ENCODE data around the gene INTS11. TPM values are rescaled to one million over a fixed set of nuclear protein-coding genes. Genes with fewer than 3 reads are reported as not detected.

INTS11 gene
- total and polyA plus RNA-seq, 2 donors from 2014 or later, result 73.6 to 100 TPM

DNA sequence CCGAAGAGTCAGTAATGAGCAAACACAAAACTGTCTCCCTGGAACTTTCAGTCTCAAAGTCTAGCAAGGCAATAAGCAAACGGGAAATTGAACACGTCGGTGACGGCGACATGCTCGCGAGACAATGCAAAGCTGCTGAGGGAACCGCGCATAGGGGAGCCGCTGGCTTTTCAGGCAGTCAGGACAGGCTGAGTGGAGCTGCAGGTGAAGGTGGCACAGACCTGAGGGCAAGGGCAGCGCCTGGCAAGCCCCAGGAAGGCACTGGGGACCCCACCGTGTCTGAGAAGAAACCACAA, 4.9 kb downstream of the INTS11 start:
- no peak overlapping the region for H3K4me3 ChIP-seq (ENCODE audit: low read length in 3 of 3)
- H3K27me3 ChIP-seq (ENCODE audit: control insufficient read depth, insufficient read depth, low read length), result no peaks in the 10 kb centered on the region
- no peaks in the 10 kb centered on the region for H3K9me3 ChIP-seq (ENCODE audit: control insufficient read depth in 2 of 3, insufficient read depth in 1 of 3, low read length in 3 of 3)
- DNase-seq, result no peak
- H3K4me1 ChIP-seq (ENCODE audit: control insufficient read depth in 2 of 3, insufficient read depth in 2 of 3, low read depth in 1 of 3, low read length in 3 of 3), result peaks cover 0 to 5% (median 3%) of the 10 kb centered on the region in 3 donors
- intact Hi-C loops (cut with DNase I), result no loop called here
- H3K9ac ChIP-seq (ENCODE audit: low read length in 3 of 3), result no peak overlapping the region
- FAIRE-seq, result no peak
- TF ChIP-seq, protein P1, sequence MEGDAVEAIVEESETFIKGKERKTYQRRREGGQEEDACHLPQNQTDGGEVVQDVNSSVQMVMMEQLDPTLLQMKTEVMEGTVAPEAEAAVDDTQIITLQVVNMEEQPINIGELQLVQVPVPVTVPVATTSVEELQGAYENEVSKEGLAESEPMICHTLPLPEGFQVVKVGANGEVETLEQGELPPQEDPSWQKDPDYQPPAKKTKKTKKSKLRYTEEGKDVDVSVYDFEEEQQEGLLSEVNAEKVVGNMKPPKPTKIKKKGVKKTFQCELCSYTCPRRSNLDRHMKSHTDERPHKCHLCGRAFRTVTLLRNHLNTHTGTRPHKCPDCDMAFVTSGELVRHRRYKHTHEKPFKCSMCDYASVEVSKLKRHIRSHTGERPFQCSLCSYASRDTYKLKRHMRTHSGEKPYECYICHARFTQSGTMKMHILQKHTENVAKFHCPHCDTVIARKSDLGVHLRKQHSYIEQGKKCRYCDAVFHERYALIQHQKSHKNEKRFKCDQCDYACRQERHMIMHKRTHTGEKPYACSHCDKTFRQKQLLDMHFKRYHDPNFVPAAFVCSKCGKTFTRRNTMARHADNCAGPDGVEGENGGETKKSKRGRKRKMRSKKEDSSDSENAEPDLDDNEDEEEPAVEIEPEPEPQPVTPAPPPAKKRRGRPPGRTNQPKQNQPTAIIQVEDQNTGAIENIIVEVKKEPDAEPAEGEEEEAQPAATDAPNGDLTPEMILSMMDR (IDR thresholded peaks at IDR 0.05; ENCODE audit: borderline replicate concordance, extremely low read depth, insufficient read depth), result no peak
- no peak overlapping the region for H3K27ac ChIP-seq (ENCODE audit: low read depth in 2 of 2, low read length in 2 of 2)
- H3K36me3 ChIP-seq (ENCODE audit: control insufficient read depth in 2 of 3, insufficient read depth in 3 of 3, low read length in 3 of 3), result peaks cover 0 to 3% (median 3%) of the 10 kb centered on the region in 3 donors

DNA sequence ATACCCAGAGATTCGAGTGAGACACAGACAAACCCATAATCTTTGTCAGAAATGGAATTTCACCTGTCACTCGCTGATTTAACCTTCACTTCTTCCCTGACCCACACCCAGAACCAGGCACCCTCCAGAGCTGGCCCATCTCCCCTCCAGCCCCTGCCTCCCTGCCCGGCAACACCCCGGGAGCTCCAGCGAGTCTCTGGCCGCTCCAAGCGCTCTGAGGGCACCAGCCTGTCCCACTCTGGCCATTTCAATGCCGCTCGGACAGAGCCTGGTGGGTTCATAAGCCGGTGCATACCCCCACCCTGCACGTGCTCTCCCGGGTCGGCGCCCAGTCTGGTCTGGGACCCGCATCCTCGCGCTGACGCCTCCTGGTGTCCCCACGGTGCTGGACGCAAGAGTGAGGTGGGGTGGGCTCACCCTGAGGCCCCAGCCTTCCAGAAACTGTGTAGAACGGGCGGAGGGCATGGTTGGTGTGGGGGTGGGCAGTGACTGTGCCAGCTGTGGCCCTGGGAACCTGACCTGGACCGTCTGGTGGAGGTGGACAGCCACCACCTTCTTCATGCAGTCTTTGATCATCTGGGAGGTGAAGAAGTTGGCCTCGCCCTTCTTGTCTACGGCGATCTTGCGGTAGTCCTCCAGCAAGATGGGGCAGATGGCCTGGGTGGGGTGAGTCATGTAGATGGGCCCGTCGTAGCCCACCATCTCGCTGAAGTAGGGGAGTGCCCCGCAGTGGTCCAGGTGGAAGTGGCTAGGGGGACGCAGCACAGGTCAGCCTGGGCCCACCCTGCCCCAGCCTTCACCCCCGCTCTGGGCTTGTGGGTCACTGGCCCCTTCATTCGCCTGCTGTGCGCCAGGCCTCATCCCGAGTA, 5.4 kb downstream of the INTS11 start:
- peaks cover 0 to 8% (median 3%) of the 10 kb centered on the region in 3 donors for H3K36me3 ChIP-seq (ENCODE audit: control insufficient read depth in 2 of 3, insufficient read depth in 3 of 3, low read length in 3 of 3)
- no peak for FAIRE-seq

DNA sequence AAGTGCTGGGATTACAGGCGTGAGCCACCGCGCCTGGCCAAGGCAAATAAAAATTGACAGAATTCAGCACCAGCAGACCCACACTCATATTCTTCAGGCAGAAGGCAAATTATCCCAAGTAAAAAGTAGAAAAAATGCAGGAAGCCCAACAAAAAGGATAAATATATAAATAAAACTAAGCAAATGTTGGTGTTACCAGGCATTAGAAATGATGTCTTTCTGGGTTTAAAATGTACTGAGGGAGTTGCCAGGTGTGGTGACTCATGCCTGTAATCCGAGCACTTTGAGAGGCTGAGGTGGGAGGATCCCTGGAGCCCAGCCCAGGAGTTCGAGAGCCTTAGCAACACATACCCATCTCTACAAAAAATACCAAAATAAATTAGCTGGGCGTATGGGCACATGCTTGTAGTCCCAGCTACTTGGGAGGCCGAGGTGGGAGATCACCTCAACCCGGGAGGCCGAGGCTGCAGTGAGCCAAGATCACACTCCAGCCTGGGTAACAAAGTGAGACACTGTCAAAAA, 6.3 kb downstream of the INTS11 start:
- Histone ChIP-seq H3K27me3 (ENCODE audit: control insufficient read depth, insufficient read depth, low read length) (no peaks in the 10 kb centered on the region), H3K4me1 (ENCODE audit: control insufficient read depth in 2 of 3, insufficient read depth in 2 of 3, low read depth in 1 of 3, low read length in 3 of 3) (peaks cover 0 to 5% (median 3%) of the 10 kb centered on the region in 3 donors), H3K36me3 (ENCODE audit: control insufficient read depth in 2 of 3, insufficient read depth in 3 of 3, low read length in 3 of 3) (peaks cover 0 to 8% (median 5%) of the 10 kb centered on the region in 3 donors), H3K4me3 (ENCODE audit: low read length in 3 of 3) (no peak overlapping the region), H3K9ac (ENCODE audit: low read length in 3 of 3) (no peak overlapping the region), H3K9me3 (ENCODE audit: control insufficient read depth in 2 of 3, insufficient read depth in 1 of 3, low read length in 3 of 3) (no peaks in the 10 kb centered on the region), H3K27ac (ENCODE audit: low read depth in 2 of 2, low read length in 2 of 2) (no peak overlapping the region)
- intact Hi-C loops (cut with DNase I), result no loop called here
- FAIRE-seq, result no peak
- TF ChIP-seq, protein P1 (IDR thresholded peaks at IDR 0.05; ENCODE audit: borderline replicate concordance, extremely low read depth, insufficient read depth), result no peak
- no peak for DNase-seq

More for the DNA sequence above, 5.4 kb downstream of the INTS11 start:
- no peak overlapping the region for H3K9ac ChIP-seq (ENCODE audit: low read length in 3 of 3)
- intact Hi-C loops (cut with DNase I), result no loop called here
- DNase-seq, result no peak
- no peak overlapping the region for H3K4me3 ChIP-seq (ENCODE audit: low read length in 3 of 3)
- H3K9me3 ChIP-seq (ENCODE audit: control insufficient read depth in 2 of 3, insufficient read depth in 1 of 3, low read length in 3 of 3), result no peaks in the 10 kb centered on the region
- TF ChIP-seq, protein P1 (IDR thresholded peaks at IDR 0.05; ENCODE audit: borderline replicate concordance, extremely low read depth, insufficient read depth), result no peak
- peaks cover 0 to 5% (median 3%) of the 10 kb centered on the region in 3 donors for H3K4me1 ChIP-seq (ENCODE audit: control insufficient read depth in 2 of 3, insufficient read depth in 2 of 3, low read depth in 1 of 3, low read length in 3 of 3)
- no peak overlapping the region for H3K27ac ChIP-seq (ENCODE audit: low read depth in 2 of 2, low read length in 2 of 2)
- no peaks in the 10 kb centered on the region for H3K27me3 ChIP-seq (ENCODE audit: control insufficient read depth, insufficient read depth, low read length)
